ENCODE data around the gene DLGAP4.
"Not testable (repeated sequence)": the region's sequence is repeated elsewhere in the genome, so short reads cannot be mapped to it uniquely, and the experiment has no call there.

DNA sequence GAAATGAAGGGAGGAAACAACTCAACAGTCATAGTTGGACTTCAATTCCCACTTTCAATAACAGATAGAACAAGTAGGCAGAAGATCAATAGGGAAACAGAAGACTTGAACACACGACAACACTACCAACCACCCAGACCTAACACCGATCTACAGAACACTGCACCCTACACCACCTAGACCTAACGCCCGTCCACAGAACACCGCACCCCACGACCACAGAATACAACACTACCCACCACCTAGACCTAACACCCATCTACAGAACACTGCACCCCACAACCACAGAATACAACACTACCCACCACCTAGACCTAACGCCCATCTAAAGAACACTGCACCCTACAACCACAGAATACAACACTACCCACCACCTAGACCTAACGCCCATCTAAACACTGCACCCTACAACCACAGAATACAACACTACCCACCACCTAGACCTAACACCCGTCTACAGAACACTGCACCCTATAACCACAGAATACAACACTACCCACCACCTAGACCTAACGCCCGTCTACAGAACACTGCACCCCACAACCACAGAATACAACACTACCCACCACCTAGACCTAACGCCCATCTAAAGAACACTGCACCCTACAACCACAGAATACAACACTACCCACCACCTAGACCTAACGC, 258.1 kb downstream of the DLGAP4 start:
- not testable (repeated sequence) for TF ChIP-seq ZNF274 (IDR thresholded peaks at IDR 0.05; ENCODE audit: low read depth, low read length); POLR2A (IDR thresholded peaks at IDR 0.05; ENCODE audit: borderline replicate concordance, extremely low read depth, insufficient read depth, insufficient read length); EZH2 (IDR thresholded peaks at IDR 0.05); EGR1 (IDR thresholded peaks at IDR 0.05; ENCODE audit: low read depth); POLR2AphosphoS5 (IDR thresholded peaks at IDR 0.05; ENCODE audit: low read depth, low read length); FOSL1 (IDR thresholded peaks at IDR 0.05; ENCODE audit: low read depth); SRF (IDR thresholded peaks at IDR 0.05; ENCODE audit: low read depth); CBX3 (IDR thresholded peaks at IDR 0.05; ENCODE audit: low read depth); JUND (IDR thresholded peaks at IDR 0.05)
- TF ChIP-seq, protein P1, sequence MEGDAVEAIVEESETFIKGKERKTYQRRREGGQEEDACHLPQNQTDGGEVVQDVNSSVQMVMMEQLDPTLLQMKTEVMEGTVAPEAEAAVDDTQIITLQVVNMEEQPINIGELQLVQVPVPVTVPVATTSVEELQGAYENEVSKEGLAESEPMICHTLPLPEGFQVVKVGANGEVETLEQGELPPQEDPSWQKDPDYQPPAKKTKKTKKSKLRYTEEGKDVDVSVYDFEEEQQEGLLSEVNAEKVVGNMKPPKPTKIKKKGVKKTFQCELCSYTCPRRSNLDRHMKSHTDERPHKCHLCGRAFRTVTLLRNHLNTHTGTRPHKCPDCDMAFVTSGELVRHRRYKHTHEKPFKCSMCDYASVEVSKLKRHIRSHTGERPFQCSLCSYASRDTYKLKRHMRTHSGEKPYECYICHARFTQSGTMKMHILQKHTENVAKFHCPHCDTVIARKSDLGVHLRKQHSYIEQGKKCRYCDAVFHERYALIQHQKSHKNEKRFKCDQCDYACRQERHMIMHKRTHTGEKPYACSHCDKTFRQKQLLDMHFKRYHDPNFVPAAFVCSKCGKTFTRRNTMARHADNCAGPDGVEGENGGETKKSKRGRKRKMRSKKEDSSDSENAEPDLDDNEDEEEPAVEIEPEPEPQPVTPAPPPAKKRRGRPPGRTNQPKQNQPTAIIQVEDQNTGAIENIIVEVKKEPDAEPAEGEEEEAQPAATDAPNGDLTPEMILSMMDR (IDR thresholded peaks at IDR 0.05 in 2 of 3, conservative IDR thresholded peaks at IDR 0.05 in 1 of 3; ENCODE audit: borderline replicate concordance in 1 of 3, insufficient read depth in 1 of 3, low read depth in 2 of 3, low read length in 2 of 3): not testable (repeated sequence)
- TF ChIP-seq, protein P2, sequence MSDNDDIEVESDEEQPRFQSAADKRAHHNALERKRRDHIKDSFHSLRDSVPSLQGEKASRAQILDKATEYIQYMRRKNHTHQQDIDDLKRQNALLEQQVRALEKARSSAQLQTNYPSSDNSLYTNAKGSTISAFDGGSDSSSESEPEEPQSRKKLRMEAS (IDR thresholded peaks at IDR 0.05): not testable (repeated sequence)
